ENCODE data around the gene NGFR.

DNA sequence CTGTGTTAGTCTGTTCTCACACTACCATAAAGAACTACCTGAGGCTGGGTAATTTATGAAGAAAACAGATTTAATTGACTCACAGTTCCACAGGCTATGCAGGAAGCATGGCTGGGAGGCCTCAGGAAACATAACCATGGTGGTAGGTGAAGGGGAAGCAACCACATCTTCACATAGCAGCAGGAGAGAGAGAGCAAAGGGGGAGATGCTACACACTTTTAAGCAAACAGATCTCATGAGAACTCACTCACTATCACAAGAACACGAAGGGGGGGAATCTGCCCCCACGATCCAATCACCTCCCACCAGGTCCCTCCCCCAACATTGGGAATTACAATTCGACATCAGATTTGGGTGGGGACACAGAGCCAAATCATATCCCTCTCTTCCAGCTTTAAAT lies 48.8 kb downstream of the NGFR start:
- TF ChIP-seq, protein P1, sequence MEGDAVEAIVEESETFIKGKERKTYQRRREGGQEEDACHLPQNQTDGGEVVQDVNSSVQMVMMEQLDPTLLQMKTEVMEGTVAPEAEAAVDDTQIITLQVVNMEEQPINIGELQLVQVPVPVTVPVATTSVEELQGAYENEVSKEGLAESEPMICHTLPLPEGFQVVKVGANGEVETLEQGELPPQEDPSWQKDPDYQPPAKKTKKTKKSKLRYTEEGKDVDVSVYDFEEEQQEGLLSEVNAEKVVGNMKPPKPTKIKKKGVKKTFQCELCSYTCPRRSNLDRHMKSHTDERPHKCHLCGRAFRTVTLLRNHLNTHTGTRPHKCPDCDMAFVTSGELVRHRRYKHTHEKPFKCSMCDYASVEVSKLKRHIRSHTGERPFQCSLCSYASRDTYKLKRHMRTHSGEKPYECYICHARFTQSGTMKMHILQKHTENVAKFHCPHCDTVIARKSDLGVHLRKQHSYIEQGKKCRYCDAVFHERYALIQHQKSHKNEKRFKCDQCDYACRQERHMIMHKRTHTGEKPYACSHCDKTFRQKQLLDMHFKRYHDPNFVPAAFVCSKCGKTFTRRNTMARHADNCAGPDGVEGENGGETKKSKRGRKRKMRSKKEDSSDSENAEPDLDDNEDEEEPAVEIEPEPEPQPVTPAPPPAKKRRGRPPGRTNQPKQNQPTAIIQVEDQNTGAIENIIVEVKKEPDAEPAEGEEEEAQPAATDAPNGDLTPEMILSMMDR (IDR thresholded peaks at IDR 0.05), result no peak
- no peak for TF ChIP-seq EZH2 (IDR thresholded peaks at IDR 0.05; ENCODE audit: borderline replicate concordance, insufficient read depth, low read depth, low read length, poor library complexity, severe bottlenecking)
